ENCODE measurements around the gene PTTG2.

PTTG2 gene

GRCh38 chr4:38008571-38009021 is 48.4 kb downstream of the PTTG2 start:
- DNase-seq (ENCODE audit: low read depth, low spot score): no peak

- DNase-seq (ENCODE audit: low read depth, low spot score): no peak
These were observed 49.2 kb downstream of the PTTG2 start for GRCh38 chr4:38009421-38009820.

GRCh38 chr4:38009949-38010348 is 49.8 kb downstream of the PTTG2 start:
- no peak for DNase-seq (ENCODE audit: low read depth, low spot score)
